Measurements from ENCODE around the gene SCAMP4. TPM values are rescaled to one million over a fixed set of nuclear protein-coding genes. Genes with fewer than 3 reads are reported as not detected.

Gene SCAMP4
- polyA plus RNA-seq, 1 of the 3 experiments (the other 2 are of a cell fraction) = 30.0 TPM

- no peak overlapping the region for H2AFZ ChIP-seq (ENCODE audit: low read depth)
- H3K4me1 ChIP-seq (ENCODE audit: control insufficient read depth in 1 of 2, insufficient read depth in 2 of 2, low read depth in 1 of 2, low read length in 1 of 2) = no peaks in the 10 kb centered on the region; a peak in 1 of 4 replicates
- H3K4me2 ChIP-seq = no peak overlapping the region
- H3K27ac ChIP-seq (ENCODE audit: low read depth in 2 of 2, low read length in 1 of 2) = no peak overlapping the region
- H3F3A ChIP-seq (replicated peaks; ENCODE audit: insufficient read depth) = no peaks in the 10 kb centered on the region
- TF ChIP-seq NFIC (IDR thresholded peaks at IDR 0.05; ENCODE audit: borderline replicate concordance) (no peak), RAD21 (IDR thresholded peaks at IDR 0.05; ENCODE audit: low read length) (no peak), RFX5 (IDR thresholded peaks at IDR 0.05; ENCODE audit: low read length) (no peak), REST (IDR thresholded peaks at IDR 0.05; ENCODE audit: low read depth, low read length) (no peak), POLR2AphosphoS5 (IDR thresholded peaks at IDR 0.05; ENCODE audit: low read depth, low read length) (no peak), YY1 (IDR thresholded peaks at IDR 0.05; ENCODE audit: low read depth) (no peak), ZBTB33 (IDR thresholded peaks at IDR 0.05; ENCODE audit: borderline replicate concordance, low read depth) (no peak), USF2 (IDR thresholded peaks at IDR 0.05; ENCODE audit: borderline replicate concordance, low read depth, low read length) (no peak), PBX3 (IDR thresholded peaks at IDR 0.05) (no peak), TEAD4 (IDR thresholded peaks at IDR 0.05; ENCODE audit: borderline replicate concordance, insufficient read depth) (no peak), SIN3A (IDR thresholded peaks at IDR 0.05; ENCODE audit: borderline replicate concordance, low read depth, low read length) (no peak), TCF12 (IDR thresholded peaks at IDR 0.05) (no peak), IRF3 (IDR thresholded peaks at IDR 0.05; ENCODE audit: low read depth, low read length) (no peak), EZH2phosphoT487 (IDR thresholded peaks at IDR 0.05; ENCODE audit: borderline replicate concordance, low read depth) (no peak), GABPA (IDR thresholded peaks at IDR 0.05; ENCODE audit: low read depth) (no peak), JUND (IDR thresholded peaks at IDR 0.05) (no peak), CHD2 (IDR thresholded peaks at IDR 0.05; ENCODE audit: low read length, partially characterized antibody) (no peak), FOXJ3 (CRISPR knock-in tag; IDR thresholded peaks at IDR 0.05) (no peak), NRF1 (IDR thresholded peaks at IDR 0.05; ENCODE audit: low read depth, low read length) (no peak), MXI1 (IDR thresholded peaks at IDR 0.05; ENCODE audit: low read depth, low read length) (no peak)
- H4K20me1 ChIP-seq (ENCODE audit: insufficient read depth) = peaks cover 70% of the 10 kb centered on the region
- DNase-seq = no peak
- H3K27me3 ChIP-seq (ENCODE audit: insufficient read depth) = no peaks in the 10 kb centered on the region
- H3K9me3 ChIP-seq = no peaks in the 10 kb centered on the region
- no peak overlapping the region for H3K9ac ChIP-seq
- H3K9me2 ChIP-seq = no peaks in the 10 kb centered on the region
- POLR2A ChIA-PET = no interaction called here
- peaks cover 85% of the 10 kb centered on the region for H3K79me2 ChIP-seq (ENCODE audit: insufficient read depth)
- CTCF ChIA-PET = interaction anchor here (0.6 to 3.3 kb wide), 3 partner anchors 10 to 26 kb away, joined by 3 to 24 read pairs (median 3); no protein-coding TSS in a partner anchor
- WGBS (ENCODE audit: low lambda C conversion rate) = 91% methylated on average over 8 of the region's 51 CpGs
- H3K36me3 ChIP-seq (replicated peaks in 1 of 2; ENCODE audit: control insufficient read depth in 1 of 2, insufficient read depth in 2 of 2, low read length in 1 of 2) = peaks cover 0 to 6% of the 10 kb centered on the region in 2 experiments
- H3K4me3 ChIP-seq (ENCODE audit: low read depth in 2 of 2, low read length in 1 of 2) = no peak overlapping the region
Measured at GRCh38 chr19:1955171-1956121, 50.2 kb downstream of the SCAMP4 start.
